Nephron (organoid): ENCODE results near the gene PHTF2.

ENCODE experiments used
- H3K27ac Mint-ChIP-seq, 3 experiments: 2 replicates each; pipeline ENCODE4 v1.8.0; 2020; ENCODE audit warnings: mixed read lengths in 3 of 3, mild to moderate bottlenecking in 2 of 3, moderate library complexity in 1 of 3
- H3K27me3 Mint-ChIP-seq: 2 replicates; pipeline ENCODE4 v1.8.0; 2021; ENCODE audit warnings: low read depth, mild to moderate bottlenecking, moderate library complexity, mixed read lengths
- H3K36me3 Mint-ChIP-seq: 2 replicates; pipeline ENCODE4 v1.8.0; 2020; ENCODE audit warnings: low read depth, mixed read lengths
- H3K4me1 Mint-ChIP-seq: 2 replicates; pipeline ENCODE4 v1.8.0; 2020; ENCODE audit warnings: mixed read lengths
- H3K4me3 Mint-ChIP-seq, 3 experiments: 2 replicates each; pipeline ENCODE4 v1.8.0; 2020; ENCODE audit warnings: mild to moderate bottlenecking in 3 of 3, mixed read lengths in 3 of 3, moderate library complexity in 2 of 3
- H3K9me3 Mint-ChIP-seq: 2 replicates; pipeline ENCODE4 v1.8.0; 2020; ENCODE audit warnings: mixed read lengths
- TF ChIP-seq, protein P1 (sequence below), 3 experiments: fragments of 200-600 bp; sonication (generic); IDR thresholded peaks; one replicate each; pipeline ENCODE4 v1.5.0; 2021; ENCODE audit warnings: antibody characterized with exemption in 3 of 3; ENCODE audit not compliant: unreplicated experiment in 3 of 3

Gene PHTF2

DNA sequence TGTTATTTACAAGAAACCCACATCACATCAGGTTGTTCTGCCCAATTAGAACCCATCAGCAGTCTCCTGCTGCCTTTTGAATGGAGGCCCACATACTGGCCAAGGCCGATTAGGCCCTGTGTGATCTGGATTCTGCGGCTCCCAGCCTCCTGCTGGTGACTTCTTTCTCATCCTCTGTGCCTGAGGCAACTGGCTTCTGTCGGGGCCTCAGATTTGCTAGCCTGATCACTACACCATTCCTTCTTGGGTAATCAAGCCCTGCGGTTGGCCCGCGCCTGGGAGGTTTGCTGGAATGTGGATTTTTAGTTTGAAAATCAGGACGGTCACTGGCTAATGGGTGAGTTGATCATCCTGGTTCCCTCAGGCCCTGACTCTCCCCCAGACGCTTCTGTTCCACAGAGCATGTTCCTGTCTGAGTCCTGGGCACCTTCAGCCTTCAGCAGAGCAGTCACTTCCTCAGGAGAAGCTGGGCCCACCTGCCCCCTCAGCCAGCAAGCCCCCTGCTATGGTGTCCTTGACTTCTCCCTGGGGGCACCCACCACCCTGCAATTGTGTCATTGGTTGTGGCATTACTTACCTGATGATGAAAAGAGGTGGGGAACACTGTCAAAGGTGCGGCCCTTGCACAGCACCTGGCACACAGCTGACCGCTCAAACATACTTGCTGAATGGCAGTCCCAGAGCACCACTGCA, 207.6 kb downstream of the PHTF2 start:
- H3K27ac Mint-ChIP-seq = no peak overlapping the region
- H3K4me1 Mint-ChIP-seq = no peaks in the 10 kb centered on the region
- H3K36me3 Mint-ChIP-seq = no peaks in the 10 kb centered on the region
- H3K9me3 Mint-ChIP-seq = peaks cover 3% of the 10 kb centered on the region
- TF ChIP-seq, protein P1, sequence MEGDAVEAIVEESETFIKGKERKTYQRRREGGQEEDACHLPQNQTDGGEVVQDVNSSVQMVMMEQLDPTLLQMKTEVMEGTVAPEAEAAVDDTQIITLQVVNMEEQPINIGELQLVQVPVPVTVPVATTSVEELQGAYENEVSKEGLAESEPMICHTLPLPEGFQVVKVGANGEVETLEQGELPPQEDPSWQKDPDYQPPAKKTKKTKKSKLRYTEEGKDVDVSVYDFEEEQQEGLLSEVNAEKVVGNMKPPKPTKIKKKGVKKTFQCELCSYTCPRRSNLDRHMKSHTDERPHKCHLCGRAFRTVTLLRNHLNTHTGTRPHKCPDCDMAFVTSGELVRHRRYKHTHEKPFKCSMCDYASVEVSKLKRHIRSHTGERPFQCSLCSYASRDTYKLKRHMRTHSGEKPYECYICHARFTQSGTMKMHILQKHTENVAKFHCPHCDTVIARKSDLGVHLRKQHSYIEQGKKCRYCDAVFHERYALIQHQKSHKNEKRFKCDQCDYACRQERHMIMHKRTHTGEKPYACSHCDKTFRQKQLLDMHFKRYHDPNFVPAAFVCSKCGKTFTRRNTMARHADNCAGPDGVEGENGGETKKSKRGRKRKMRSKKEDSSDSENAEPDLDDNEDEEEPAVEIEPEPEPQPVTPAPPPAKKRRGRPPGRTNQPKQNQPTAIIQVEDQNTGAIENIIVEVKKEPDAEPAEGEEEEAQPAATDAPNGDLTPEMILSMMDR (IDR thresholded peaks at IDR 0.05; ENCODE audit: unreplicated experiment in 3 of 3) = no peak
- no peak overlapping the region for H3K4me3 Mint-ChIP-seq
- H3K27me3 Mint-ChIP-seq = no peaks in the 10 kb centered on the region
